HG03558 (cell line): ENCODE measurements around the gene AMH.

Source experiments
- ATAC-seq: cut with Tn5 transposase; IDR thresholded peaks from one replicate; pipeline ENCODE4 v1.9.1; 2021; ENCODE audit warnings: moderate number of reproducible peaks; ENCODE audit not compliant: unreplicated experiment; ENCODE audit errors: extremely low read depth

AMH gene

DNA sequence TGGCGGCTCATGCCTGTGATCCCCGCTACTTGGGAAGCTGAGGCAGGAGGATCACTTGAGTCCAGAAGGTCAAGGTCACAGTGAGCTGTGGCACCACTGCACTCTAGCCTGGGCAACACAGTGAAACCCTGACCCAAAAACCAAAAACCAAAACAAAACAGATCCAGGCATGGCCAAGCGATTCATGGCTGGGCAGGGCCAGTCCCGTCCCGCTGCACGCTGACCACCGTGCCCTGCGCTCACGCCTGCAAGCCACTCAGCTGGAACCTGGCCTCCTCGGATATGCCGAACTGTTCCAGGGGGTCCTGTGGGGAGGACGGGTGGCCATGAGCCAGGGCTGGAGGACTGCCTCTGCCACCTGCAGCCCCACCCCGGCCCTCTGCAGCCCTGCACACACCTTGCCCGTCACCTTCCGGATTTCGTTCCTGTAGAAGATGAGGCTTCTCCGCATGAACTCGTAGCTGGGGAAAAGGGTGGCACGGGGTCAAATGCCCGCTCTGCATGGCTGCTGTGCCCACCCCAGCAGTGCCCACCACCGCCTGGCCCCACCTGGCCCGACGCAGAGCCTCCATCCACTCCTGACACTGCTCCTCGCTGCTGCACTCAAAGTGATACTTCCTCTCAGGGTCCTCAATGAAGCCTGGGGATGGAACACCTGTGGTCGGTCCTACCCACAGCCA lies 15.4 kb upstream of the AMH start:
- ATAC-seq, result no peak

- no peak for ATAC-seq
Measured at GRCh38 chr19:2234996-2235380, 14.1 kb upstream of the AMH start.

GRCh38 chr19:2235381-2236063 lies 13.6 kb upstream of the AMH start:
- no peak for ATAC-seq

- ATAC-seq, result no peak
Measured at GRCh38 chr19:2236064-2236313, 13.1 kb upstream of the AMH start.

- ATAC-seq, result peak; percentile 51
Measured at GRCh38 chr19:2236314-2237050, 12.6 kb upstream of the AMH start, which contains the start of the genes PLEKHJ1 and SF3A2. TSS of gene PLEKHJ1 (minus strand) at chr19:2236329. CDS start at chr19:2236248, 81 bp downstream. TSS of gene SF3A2 (plus strand) at chr19:2236824. CDS start at chr19:2243419, 6,595 bp downstream.

DNA sequence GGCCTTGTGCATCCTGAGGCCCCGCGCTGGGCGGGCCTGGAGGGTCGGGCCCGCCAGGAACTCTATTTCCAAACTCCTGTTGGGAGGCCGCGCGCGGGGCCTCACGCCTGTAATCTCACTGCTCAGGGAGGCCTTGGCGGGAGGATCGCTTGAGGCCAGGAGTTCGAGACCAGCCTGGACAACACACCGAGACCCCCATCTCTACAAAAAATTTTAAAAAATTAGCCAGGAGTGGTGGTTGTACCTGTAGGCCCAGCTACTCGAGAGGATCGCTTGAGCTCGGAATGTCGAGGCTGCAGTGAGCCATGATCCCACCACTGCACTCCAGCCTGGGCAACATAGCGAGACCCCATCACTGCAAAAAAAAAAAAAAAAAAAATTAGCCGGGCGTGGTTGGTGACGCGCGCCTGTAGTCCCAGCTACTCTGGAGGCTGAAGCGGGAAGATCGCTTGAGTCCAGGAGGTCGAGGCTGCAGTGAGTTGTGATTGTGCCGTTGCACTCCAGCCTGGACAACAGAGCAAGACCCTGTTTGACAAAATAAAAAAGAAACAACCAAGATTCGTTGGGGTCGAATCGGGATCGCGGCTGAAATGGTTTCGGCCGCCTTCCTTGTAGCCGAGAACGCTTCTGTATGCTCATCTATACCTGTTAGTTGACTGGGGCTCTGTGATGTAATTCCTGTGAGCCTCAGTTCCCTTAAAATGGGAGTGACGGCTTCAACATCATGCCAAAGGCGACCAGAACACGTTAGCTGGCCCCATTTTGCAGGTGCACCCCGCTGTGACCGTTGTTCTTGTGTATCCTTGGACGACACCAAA lies 11.9 kb upstream of the AMH start:
- ATAC-seq, result no peak

- no peak for ATAC-seq
Measured at GRCh38 chr19:2237869-2238153, 11.3 kb upstream of the AMH start.

- no peak for ATAC-seq
Measured at GRCh38 chr19:2239173-2239572, 9.9 kb upstream of the AMH start.

GRCh38 chr19:2239771-2240770 lies 9.1 kb upstream of the AMH start:
- no peak for ATAC-seq

GRCh38 chr19:2240881-2241760 lies 8.0 kb upstream of the AMH start:
- ATAC-seq, result no peak

GRCh38 chr19:2242092-2242537 lies 7.0 kb upstream of the AMH start:
- ATAC-seq, result no peak

DNA sequence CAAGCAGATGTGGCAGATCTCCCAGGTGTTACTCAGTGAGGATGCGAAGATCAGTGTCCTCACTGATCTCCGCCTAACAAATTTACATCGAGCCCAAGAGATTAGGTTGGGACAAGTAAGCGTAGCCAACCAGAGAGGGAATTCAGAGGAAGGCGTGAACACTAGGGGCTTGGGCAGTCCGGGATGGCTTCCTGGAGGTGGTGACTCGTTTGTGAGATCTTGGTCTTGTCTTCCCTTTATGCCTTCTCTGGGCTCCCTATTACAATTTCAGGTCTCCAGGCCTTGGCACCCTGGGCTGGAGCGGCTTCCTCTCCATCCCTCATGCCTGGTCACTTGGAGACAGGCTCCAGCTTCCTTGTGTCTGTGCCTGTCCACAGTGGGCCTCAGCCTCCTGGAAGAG lies 6.3 kb upstream of the AMH start:
- ATAC-seq, result no peak

- ATAC-seq, result no peak
Measured at GRCh38 chr19:2243274-2244124, 5.6 kb upstream of the AMH start.

- no peak for ATAC-seq
Measured at GRCh38 chr19:2244125-2244411, 5.1 kb upstream of the AMH start.

GRCh38 chr19:2244486-2244885 lies 4.6 kb upstream of the AMH start:
- no peak for ATAC-seq

GRCh38 chr19:2245273-2245672 lies 3.9 kb upstream of the AMH start:
- no peak for ATAC-seq

DNA sequence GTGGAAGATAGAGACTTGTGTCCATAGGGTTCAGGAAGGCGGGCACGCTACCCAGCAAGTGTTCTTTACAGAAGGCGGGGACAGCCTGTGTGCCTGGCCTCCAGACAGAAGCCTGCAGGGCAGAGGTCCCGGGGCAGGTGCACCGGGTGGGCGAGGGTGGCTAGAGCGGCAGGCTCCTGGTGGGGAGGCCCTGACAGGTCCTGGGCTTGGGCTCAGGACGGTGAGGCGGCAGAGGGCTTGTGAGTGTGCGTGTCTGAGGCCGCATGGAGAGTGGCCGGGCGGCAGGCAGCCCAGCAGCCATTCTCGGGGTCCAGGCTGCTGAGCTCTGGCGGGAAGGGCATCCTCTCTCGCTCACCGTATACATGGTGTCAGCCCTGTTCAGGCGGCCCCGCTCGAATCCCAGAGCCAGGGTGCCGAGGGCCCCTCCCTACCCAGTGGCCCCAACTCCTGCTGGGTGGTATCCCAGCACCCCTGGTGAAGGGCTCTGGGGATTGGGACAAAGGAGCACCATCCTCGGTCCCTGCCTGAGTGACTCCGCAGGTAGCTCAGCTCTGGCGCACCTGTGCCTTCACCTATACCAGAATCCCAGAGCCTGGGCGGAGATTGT lies 3.0 kb upstream of the AMH start:
- ATAC-seq, result no peak
